ENCODE measurements around the gene MRPL58.
"Not testable (repeated sequence)": the region's sequence is repeated elsewhere in the genome, so short reads cannot be mapped to it uniquely, and the experiment has no call there.

MRPL58 gene

GRCh38 chr17:75033346-75034235 lies 21.1 kb downstream of the MRPL58 start:
- Mint-ChIP-seq H3K36me3 (ENCODE audit: insufficient read depth) (peaks cover 63% of the 10 kb centered on the region), H3K4me1 (ENCODE audit: low read depth in 2 of 2) (peaks cover 40 to 41% of the 10 kb centered on the region in 2 donors), H3K9me3 (no peaks in the 10 kb centered on the region), H3K27ac (peak overlapping the region; percentile 100), H3K27me3 (peaks cover 0 to 9% of the 10 kb centered on the region in 2 donors), H3K4me3 (peak overlapping the region; percentile 94 to 98)
- DNase-seq (peak; percentile 84 to 90 (median 84)), ATAC-seq (replicated peaks) (peak; percentile 28)

GRCh38 chr17:75034236-75034908 lies 21.9 kb downstream of the MRPL58 start:
- DNase-seq = peak; percentile 76 to 82 (median 78)
- Mint-ChIP-seq H3K36me3 (ENCODE audit: insufficient read depth) (peaks cover 69% of the 10 kb centered on the region), H3K9me3 (no peaks in the 10 kb centered on the region), H3K4me1 (ENCODE audit: low read depth in 2 of 2) (peaks cover 40 to 41% of the 10 kb centered on the region in 2 donors), H3K27me3 (peaks cover 0 to 9% of the 10 kb centered on the region in 2 donors), H3K27ac (peak overlapping the region; percentile 100), H3K4me3 (peak overlapping the region; percentile 94 to 98)
- ATAC-seq (replicated peaks) = peak; percentile 50

- DNase-seq = peak; percentile 70 to 80 (median 73)
These were observed 24.3 kb downstream of the MRPL58 start for GRCh38 chr17:75036643-75037268.

GRCh38 chr17:75039238-75039637 lies 26.8 kb downstream of the MRPL58 start:
- Mint-ChIP-seq H3K4me3 (no peak overlapping the region), H3K36me3 (ENCODE audit: insufficient read depth) (peaks cover 63% of the 10 kb centered on the region), H3K27me3 (peaks cover 0 to 6% of the 10 kb centered on the region in 2 donors), H3K4me1 (ENCODE audit: low read depth in 2 of 2) (peaks cover 21% of the 10 kb centered on the region in 2 donors), H3K9me3 (no peaks in the 10 kb centered on the region), H3K27ac (no peak overlapping the region)
- no peak for DNase-seq
- no peak for ATAC-seq (replicated peaks)

More at GRCh38 chr17:75036643-75037268, 24.3 kb downstream of the MRPL58 start:
- Mint-ChIP-seq H3K36me3 (ENCODE audit: insufficient read depth) (peaks cover 82% of the 10 kb centered on the region), H3K27me3 (peaks cover 0 to 9% of the 10 kb centered on the region in 2 donors), H3K4me3 (peak overlapping the region; percentile 77 to 98), H3K27ac (peak overlapping the region; percentile 91 to 93), H3K4me1 (ENCODE audit: low read depth in 2 of 2) (peaks cover 40 to 41% of the 10 kb centered on the region in 2 donors), H3K9me3 (no peaks in the 10 kb centered on the region)
- ATAC-seq (replicated peaks) = peak; percentile 68

- Mint-ChIP-seq H3K4me1 (ENCODE audit: low read depth in 2 of 2) (peaks cover 17 to 22% of the 10 kb centered on the region in 2 donors), H3K4me3 (no peak overlapping the region), H3K27me3 (no peaks in the 10 kb centered on the region), H3K9me3 (no peaks in the 10 kb centered on the region), H3K27ac (no peak overlapping the region), H3K36me3 (ENCODE audit: insufficient read depth) (peaks cover 46% of the 10 kb centered on the region)
- ATAC-seq (replicated peaks) = no peak
- DNase-seq = no peak
These were observed 29.3 kb downstream of the MRPL58 start for GRCh38 chr17:75041656-75042280.

GRCh38 chr17:75043789-75044188 lies 31.3 kb downstream of the MRPL58 start:
- H3K27ac Mint-ChIP-seq; H3K27me3 Mint-ChIP-seq; DNase-seq; H3K4me3 Mint-ChIP-seq; ATAC-seq (replicated peaks); H3K9me3 Mint-ChIP-seq: not testable (repeated sequence)
- Mint-ChIP-seq H3K36me3 (ENCODE audit: insufficient read depth) (peaks cover 39% of the 10 kb centered on the region), H3K4me1 (ENCODE audit: low read depth in 2 of 2) (peaks cover 21 to 31% of the 10 kb centered on the region in 2 donors)

- Mint-ChIP-seq H3K36me3 (ENCODE audit: insufficient read depth) (peaks cover 33% of the 10 kb centered on the region), H3K27ac (peak overlapping the region in 1 of 2 donors; percentile 78), H3K4me3 (peak overlapping the region in 1 of 2 donors; percentile 56), H3K27me3 (no peaks in the 10 kb centered on the region), H3K9me3 (no peaks in the 10 kb centered on the region), H3K4me1 (ENCODE audit: low read depth in 2 of 2) (peaks cover 21 to 38% of the 10 kb centered on the region in 2 donors)
- ATAC-seq (replicated peaks) = no peak
- no peak for DNase-seq
These were observed 32.2 kb downstream of the MRPL58 start for GRCh38 chr17:75044716-75045115.

- ATAC-seq (replicated peaks); H3K9me3 Mint-ChIP-seq; DNase-seq; H3K27me3 Mint-ChIP-seq: not testable (repeated sequence)
- Mint-ChIP-seq H3K4me1 (ENCODE audit: low read depth in 2 of 2) (peaks cover 21 to 38% of the 10 kb centered on the region in 2 donors), H3K4me3 (peak overlapping the region; percentile 95 to 100), H3K36me3 (ENCODE audit: insufficient read depth) (peaks cover 30% of the 10 kb centered on the region), H3K27ac (peak overlapping the region; percentile 90 to 97)
These were observed 33.5 kb downstream of the MRPL58 start for GRCh38 chr17:75045946-75046406.

GRCh38 chr17:75046407-75047289 lies 34.2 kb downstream of the MRPL58 start, which contains the start of the genes ATP5PD and KCTD2:
Gene ATP5PD (minus strand): TSS chr17:75046969. CDS start chr17:75042650, 4,319 bp downstream.
Gene KCTD2 (plus strand): TSS chr17:75047225. CDS start chr17:75047251, 26 bp downstream.
- DNase-seq (peak; percentile 91 to 92 (median 91)), ATAC-seq (replicated peaks) (peak; percentile 91)
- peaks cover 21 to 38% of the 10 kb centered on the region in 2 donors for H3K4me1 Mint-ChIP-seq (ENCODE audit: low read depth in 2 of 2)
- H3K27ac Mint-ChIP-seq = peak within 1 kb of the TSS; percentile 95 to 97
- peak within 1 kb of the TSS; percentile 95 to 100 for H3K4me3 Mint-ChIP-seq
- peaks cover 31% of the 10 kb centered on the region for H3K36me3 Mint-ChIP-seq (ENCODE audit: insufficient read depth)
- H3K27me3 Mint-ChIP-seq = no peaks in the 10 kb centered on the region
- no peaks in the 10 kb centered on the region for H3K9me3 Mint-ChIP-seq

GRCh38 chr17:75047398-75048098 lies 35.1 kb downstream of the MRPL58 start:
- no peaks in the 10 kb centered on the region for H3K9me3 Mint-ChIP-seq
- ATAC-seq (replicated peaks) = peak; percentile 3
- H3K27me3 Mint-ChIP-seq = no peaks in the 10 kb centered on the region
- peaks cover 38% of the 10 kb centered on the region for H3K36me3 Mint-ChIP-seq (ENCODE audit: insufficient read depth)
- H3K4me1 Mint-ChIP-seq (ENCODE audit: low read depth in 2 of 2) = peaks cover 21 to 38% of the 10 kb centered on the region in 2 donors
- peak overlapping the region; percentile 94 to 95 for H3K27ac Mint-ChIP-seq
- peak in 1 of 3 experiments; percentile 23 for DNase-seq
- peak overlapping the region; percentile 95 to 100 for H3K4me3 Mint-ChIP-seq

GRCh38 chr17:75048249-75048878 lies 35.9 kb downstream of the MRPL58 start:
- Mint-ChIP-seq H3K27me3 (no peaks in the 10 kb centered on the region), H3K36me3 (ENCODE audit: insufficient read depth) (peaks cover 44% of the 10 kb centered on the region), H3K27ac (peak overlapping the region; percentile 94 to 95), H3K4me1 (ENCODE audit: low read depth in 2 of 2) (peaks cover 21 to 38% of the 10 kb centered on the region in 2 donors), H3K9me3 (no peaks in the 10 kb centered on the region), H3K4me3 (peak overlapping the region; percentile 95 to 100)
- no peak for ATAC-seq (replicated peaks)
- DNase-seq = no peak

Measured in effector memory CD8-positive, alpha-beta T cell (primary cell).